ENCODE measurements around the gene ELF3. TPM values are rescaled to one million over a fixed set of nuclear protein-coding genes. Genes with fewer than 3 reads are reported as not detected.
"Not testable (repeated sequence)": the region's sequence is repeated elsewhere in the genome, so short reads cannot be mapped to it uniquely, and the experiment has no call there.

Gene ELF3
- total RNA-seq, 1 donor from 2014 or later = 4.8 TPM

GRCh38 chr1:202046748-202047708 lies 36.6 kb downstream of the ELF3 start:
- TF ChIP-seq CTCF (IDR thresholded peaks at IDR 0.05) = no peak
- peaks cover 8% of the 10 kb centered on the region for H3K27me3 Mint-ChIP-seq
- H3K36me3 Mint-ChIP-seq (ENCODE audit: low read depth) = no peaks in the 10 kb centered on the region
- intact Hi-C loops (cut with micrococcal nuclease) = no loop called here
- no peaks in the 10 kb centered on the region for H3K9me3 Mint-ChIP-seq
- POLR2A ChIA-PET = no interaction called here
- H3K4me1 Mint-ChIP-seq = no peaks in the 10 kb centered on the region
- ATAC-seq (ENCODE audit: low read depth) = no peak
- H3K27ac Mint-ChIP-seq = no peak overlapping the region
- no peak for DNase-seq
- CTCF ChIA-PET = no interaction called here
- no peak overlapping the region for H3K4me3 Mint-ChIP-seq

GRCh38 chr1:202047977-202048376 lies 37.6 kb downstream of the ELF3 start:
- H3K27ac Mint-ChIP-seq = no peak overlapping the region
- CTCF ChIA-PET = no interaction called here
- POLR2A ChIA-PET = no interaction called here
- no peak for TF ChIP-seq CTCF (IDR thresholded peaks at IDR 0.05)
- no peak for DNase-seq
- no peaks in the 10 kb centered on the region for H3K4me1 Mint-ChIP-seq
- H3K9me3 Mint-ChIP-seq = no peaks in the 10 kb centered on the region
- H3K27me3 Mint-ChIP-seq = peaks cover 8% of the 10 kb centered on the region
- no peak for ATAC-seq (ENCODE audit: low read depth)
- H3K36me3 Mint-ChIP-seq (ENCODE audit: low read depth) = no peaks in the 10 kb centered on the region
- H3K4me3 Mint-ChIP-seq = no peak overlapping the region
- intact Hi-C loops (cut with micrococcal nuclease) = no loop called here

- CTCF ChIA-PET = no interaction called here
- POLR2A ChIA-PET = no interaction called here
- no peak for DNase-seq
- intact Hi-C loops (cut with micrococcal nuclease) = no loop called here
- H3K27ac Mint-ChIP-seq = no peak overlapping the region
- no peaks in the 10 kb centered on the region for H3K9me3 Mint-ChIP-seq
- no peaks in the 10 kb centered on the region for H3K4me1 Mint-ChIP-seq
- H3K36me3 Mint-ChIP-seq (ENCODE audit: low read depth) = no peaks in the 10 kb centered on the region
- TF ChIP-seq CTCF (IDR thresholded peaks at IDR 0.05) = no peak
- peaks cover 8% of the 10 kb centered on the region for H3K27me3 Mint-ChIP-seq
- H3K4me3 Mint-ChIP-seq = no peak overlapping the region
- ATAC-seq (ENCODE audit: low read depth) = no peak
Measured at GRCh38 chr1:202049129-202049528, 38.7 kb downstream of the ELF3 start.

GRCh38 chr1:202054094-202054493 lies 43.7 kb downstream of the ELF3 start:
- Mint-ChIP-seq H3K27ac (no peak overlapping the region), H3K27me3 (peaks cover 3% of the 10 kb centered on the region), H3K9me3 (no peaks in the 10 kb centered on the region), H3K4me3 (no peak overlapping the region), H3K36me3 (ENCODE audit: low read depth) (no peaks in the 10 kb centered on the region), H3K4me1 (no peaks in the 10 kb centered on the region)
- CTCF ChIA-PET = no interaction called here
- no peak for TF ChIP-seq CTCF (IDR thresholded peaks at IDR 0.05)
- DNase-seq (no peak), ATAC-seq (ENCODE audit: low read depth) (no peak)
- POLR2A ChIA-PET = no interaction called here
- intact Hi-C loops (cut with micrococcal nuclease) = no loop called here

GRCh38 chr1:202054673-202055072 lies 44.3 kb downstream of the ELF3 start:
- intact Hi-C loops (cut with micrococcal nuclease); DNase-seq; H3K4me1 Mint-ChIP-seq; H3K27me3 Mint-ChIP-seq; H3K27ac Mint-ChIP-seq; H3K9me3 Mint-ChIP-seq; CTCF ChIA-PET; ATAC-seq (ENCODE audit: low read depth); H3K4me3 Mint-ChIP-seq; POLR2A ChIA-PET; H3K36me3 Mint-ChIP-seq (ENCODE audit: low read depth): not testable (repeated sequence)
